Umbilical cord (tissue), 2 donors: ENCODE measurements around the gene NOS3. TPM values are rescaled to one million over a fixed set of nuclear protein-coding genes. Genes with fewer than 3 reads are reported as not detected.
"Not testable (repeated sequence)": the region's sequence is repeated elsewhere in the genome, so short reads cannot be mapped to it uniquely, and the experiment has no call there.

Source experiments
- DNase-seq: peaks from one replicate; pipeline ENCODE4 v3.0.0-alpha.2; 2015; ENCODE audit warnings: low spot score
- total RNA-seq: library from RNA; depleted of rRNA; stranded (reverse); fragments of >200 nt; gene quantifications from one replicate; pipeline ENCODE4 v1.2.3, GENCODE V29; 2014; ENCODE audit warnings: low replicate concordance; ENCODE audit not compliant: insufficient read depth

The NOS3 gene
- total RNA-seq, 1 donor from 2014 or later = 4.6 TPM

- no peak for DNase-seq
Measured at GRCh38 chr7:151035026-151035717, 44.4 kb downstream of the NOS3 start.

- DNase-seq = no peak
Measured at GRCh38 chr7:151035902-151036301, 45.1 kb downstream of the NOS3 start.

GRCh38 chr7:151038951-151039849, 48.4 kb downstream of the NOS3 start:
- peak; percentile 88 for DNase-seq

GRCh38 chr7:151039850-151040548, 49.2 kb downstream of the NOS3 start:
- no peak for DNase-seq

GRCh38 chr7:151040616-151041375, 50.0 kb downstream of the NOS3 start:
- DNase-seq = no peak

- not testable (repeated sequence) for DNase-seq
Measured at GRCh38 chr7:151043449-151043848, 52.6 kb downstream of the NOS3 start.

- no peak for DNase-seq
Measured at GRCh38 chr7:151043959-151044358, 53.1 kb downstream of the NOS3 start.

- no peak for DNase-seq
Measured at GRCh38 chr7:151045262-151045661, 54.4 kb downstream of the NOS3 start.

GRCh38 chr7:151045967-151046366, 55.1 kb downstream of the NOS3 start:
- DNase-seq = no peak

GRCh38 chr7:151046603-151047573, 56.1 kb downstream of the NOS3 start:
- peak; percentile 97 for DNase-seq

- no peak for DNase-seq
Measured at GRCh38 chr7:151047976-151048815, 57.4 kb downstream of the NOS3 start, which contains the start of gene ASIC3. Gene ASIC3 (plus strand): TSS chr7:151048531. CDS start chr7:151048886, 355 bp downstream.

- no peak for DNase-seq
Measured at GRCh38 chr7:151048911-151049463, 58.2 kb downstream of the NOS3 start.

- DNase-seq = peak; percentile 74
Measured at GRCh38 chr7:151051108-151051507, 60.3 kb downstream of the NOS3 start.

- DNase-seq = no peak
Measured at GRCh38 chr7:151053096-151053495, 62.3 kb downstream of the NOS3 start.

GRCh38 chr7:151053751-151054150, 62.9 kb downstream of the NOS3 start:
- no peak for DNase-seq

GRCh38 chr7:151056283-151056665, 65.5 kb downstream of the NOS3 start:
- DNase-seq = no peak

- DNase-seq = no peak
Measured at GRCh38 chr7:151056666-151057505, 66.1 kb downstream of the NOS3 start.

GRCh38 chr7:151057506-151057988, 66.7 kb downstream of the NOS3 start, which contains the start of gene CDK5:
Gene CDK5 (minus strand): TSS chr7:151057897. CDS start chr7:151057848, 49 bp downstream.
- DNase-seq = no peak
